ENCODE data around the gene RPL18A. TPM values are rescaled to one million over a fixed set of nuclear protein-coding genes. Genes with fewer than 3 reads are reported as not detected.
A peak's percentile ranks its signal among the peaks of the same experiment; 100 is the strongest.

The RPL18A gene
- total RNA-seq, 1 experiment from 2014 or later: 2,837 TPM

- Histone ChIP-seq H2BK15ac (ENCODE audit: low read depth, low read length) (no peak overlapping the region), H3K9me3 (ENCODE audit: control insufficient read depth, low read depth, low read length) (no peaks in the 10 kb centered on the region), H4K5ac (ENCODE audit: insufficient read length, low read depth, low read length) (no peak overlapping the region), H3K79me2 (ENCODE audit: insufficient read depth, low read length) (peaks cover 16% of the 10 kb centered on the region; the same call in 1 of the 2 replicates), H2AK5ac (ENCODE audit: insufficient read length, low read length) (no peak overlapping the region), H4K8ac (replicated peaks; ENCODE audit: insufficient read length, low read depth, low read length) (no peak overlapping the region), H4K91ac (ENCODE audit: insufficient read length, low read depth, low read length) (no peak overlapping the region), H3K18ac (ENCODE audit: insufficient read length, low read depth, low read length) (no peak overlapping the region), H2AFZ (ENCODE audit: low read length) (no peak overlapping the region), H4K20me1 (ENCODE audit: control insufficient read depth, insufficient read depth, insufficient read length) (no peaks in the 10 kb centered on the region), H3T11ph (ENCODE audit: low read length) (no peak overlapping the region), H2BK5ac (ENCODE audit: insufficient read length, low read length) (no peak overlapping the region), H3K79me1 (ENCODE audit: insufficient read depth, low read depth, low read length, poor library complexity, severe bottlenecking) (peaks cover 7% of the 10 kb centered on the region), H3K23ac (ENCODE audit: insufficient read length, low read depth, low read length) (no peak overlapping the region), H3K4ac (ENCODE audit: low read depth, low read length) (no peak overlapping the region), H3K56ac (ENCODE audit: insufficient read length, low read depth, low read length) (no peak overlapping the region), H3K27me3 (ENCODE audit: insufficient read depth, low read length) (no peaks in the 10 kb centered on the region), H3K23me2 (ENCODE audit: insufficient read length, low read depth, low read length, poor library complexity, severe bottlenecking) (peaks cover 4% of the 10 kb centered on the region), H3K14ac (ENCODE audit: insufficient read depth, low read length) (no peak overlapping the region), H3K4me2 (ENCODE audit: insufficient read depth, insufficient read length, low read length) (peak overlapping the region; percentile 100), H2BK20ac (ENCODE audit: low read depth, low read length, poor library complexity, severe bottlenecking) (no peak overlapping the region), H3K4me1 (ENCODE audit: insufficient read depth, low read length) (no peaks in the 10 kb centered on the region), H3K9ac (ENCODE audit: extremely low read depth, insufficient read length, low read length) (peak overlapping the region; percentile 58), H2BK120ac (ENCODE audit: low read depth, low read length, poor library complexity, severe bottlenecking) (no peak overlapping the region), H2BK12ac (ENCODE audit: insufficient read length, low read depth, low read length) (no peak overlapping the region), H3K27ac (ENCODE audit: insufficient read length, low read depth, low read length) (no peak overlapping the region)
- no CpG with 5 or more reads among the region's 23 CpGs for WGBS (ENCODE audit: extremely low coverage, insufficient read length, low lambda C conversion rate)
- no peak for TF ChIP-seq CTCF (conservative IDR thresholded peaks at IDR 0.05)
- peaks cover 40 to 64% (median 51%) of the 10 kb centered on the region in 3 experiments for H3K36me3 Mint-ChIP-seq (ENCODE audit: insufficient read depth in 1 of 3, low read depth in 3 of 3)
- peak overlapping the region; percentile 99 to 100 for H3K4me3 Mint-ChIP-seq
- H3K27ac Mint-ChIP-seq: peak overlapping the region; percentile 96 to 99 (median 97); a peak in 6 of 7 replicates
- H3K4me1 Mint-ChIP-seq: peaks cover 13 to 33% of the 10 kb centered on the region in 2 experiments
- peaks cover 1% of the 10 kb centered on the region for H3K27me3 Mint-ChIP-seq (ENCODE audit: low read depth)
- DNase-seq: no peak
- H3K9me3 Mint-ChIP-seq: peaks cover 0 to 2% of the 10 kb centered on the region in 2 experiments; a peak in 2 of 5 replicates
These were observed 2.1 kb downstream of the RPL18A start for GRCh38 chr19:17861542-17862402.

Data from H9 (cell line).